Large intestine (tissue), 3 donors: Measurements from ENCODE around the gene ADNP. TPM values are rescaled to one million over a fixed set of nuclear protein-coding genes. Genes with fewer than 3 reads are reported as not detected.

Source experiments
- DNase-seq, 2 donors: peaks; one replicate each; pipeline versions ENCODE4 v3.0.0 to v3.0.0-alpha.2; 2013
- H3K27ac ChIP-seq: one replicate; pipeline ENCODE4 v1.5.1; 2013; ENCODE audit warnings: low read length
- H3K27me3 ChIP-seq: 2 replicates; pipeline ENCODE4 v1.6.1; 2013; ENCODE audit warnings: low read length; ENCODE audit not compliant: control insufficient read depth, insufficient read depth
- H3K36me3 ChIP-seq: 2 replicates; pipeline ENCODE4 v1.6.1; 2013; ENCODE audit warnings: low read length; ENCODE audit not compliant: control insufficient read depth, insufficient read depth
- H3K4me1 ChIP-seq: one replicate; pipeline ENCODE4 v1.6.1; 2013; ENCODE audit warnings: low read length; ENCODE audit not compliant: control insufficient read depth, insufficient read depth
- H3K4me3 ChIP-seq: one replicate; pipeline ENCODE4 v1.5.1; 2013; ENCODE audit warnings: low read length
- H3K9me3 ChIP-seq: one replicate; pipeline ENCODE4 v1.6.1; 2013; ENCODE audit warnings: mild to moderate bottlenecking, low read depth, low read length, moderate library complexity; ENCODE audit not compliant: control insufficient read depth
- WGBS: methylation state at CpG from one replicate; pipeline ENCODE4 v1.1.5; 2013; ENCODE audit warnings: low lambda C conversion rate; ENCODE audit not compliant: insufficient coverage; 5-methylcytosine and 5-hydroxymethylcytosine counted together
- polyA plus RNA-seq: library from polyadenylated mRNA; unstranded; fragments of 120-200 nt; gene quantifications from one replicate; pipeline ENCODE4 v1.2.1, GENCODE V29; 2013

Gene ADNP
- polyA plus RNA-seq, 1 donor = 70.7 TPM

- H3K4me3 ChIP-seq = no peak overlapping the region
- H3K27ac ChIP-seq = no peak overlapping the region
- H3K36me3 ChIP-seq = peaks cover 3% of the 10 kb centered on the region
- no peak for DNase-seq
- H3K4me1 ChIP-seq = peaks cover under 1% of the 10 kb centered on the region
- WGBS = no CpG with 5 or more reads among the region's 10 CpGs
- H3K9me3 ChIP-seq = no peaks in the 10 kb centered on the region
- H3K27me3 ChIP-seq = no peaks in the 10 kb centered on the region
These were observed 57.0 kb downstream of the ADNP start for GRCh38 chr20:50874111-50874757.

- Histone ChIP-seq H3K9me3 (no peaks in the 10 kb centered on the region), H3K27ac (no peak overlapping the region), H3K4me1 (peaks cover 6% of the 10 kb centered on the region), H3K4me3 (no peak overlapping the region), H3K27me3 (no peaks in the 10 kb centered on the region), H3K36me3 (peaks cover 3% of the 10 kb centered on the region)
- WGBS = no CpG with 5 or more reads among the region's 10 CpGs
- DNase-seq = no peak
These were observed 57.7 kb downstream of the ADNP start for GRCh38 chr20:50873585-50873984.

- 60% methylated on average over 1 of the region's 16 CpGs for WGBS
- Histone ChIP-seq H3K36me3 (peaks cover 3% of the 10 kb centered on the region), H3K27ac (no peak overlapping the region), H3K4me1 (peaks cover 6% of the 10 kb centered on the region), H3K27me3 (no peaks in the 10 kb centered on the region), H3K4me3 (no peak overlapping the region), H3K9me3 (no peaks in the 10 kb centered on the region)
- no peak for DNase-seq
These were observed 58.4 kb downstream of the ADNP start for GRCh38 chr20:50872560-50873425.

GRCh38 chr20:50870561-50871161, 60.6 kb downstream of the ADNP start:
- WGBS = no CpG with 5 or more reads among the region's 19 CpGs
- DNase-seq = peak; percentile 21 to 36
- Histone ChIP-seq H3K4me1 (peaks cover 6% of the 10 kb centered on the region), H3K27ac (no peak overlapping the region), H3K9me3 (no peaks in the 10 kb centered on the region), H3K4me3 (no peak overlapping the region), H3K27me3 (no peaks in the 10 kb centered on the region), H3K36me3 (no peaks in the 10 kb centered on the region)

- no peaks in the 10 kb centered on the region for H3K27me3 ChIP-seq
- peak overlapping the region; percentile 91 for H3K27ac ChIP-seq
- H3K4me1 ChIP-seq = peaks cover 6% of the 10 kb centered on the region
- no CpG with 5 or more reads among the region's 11 CpGs for WGBS
- no peaks in the 10 kb centered on the region for H3K36me3 ChIP-seq
- no peak overlapping the region for H3K4me3 ChIP-seq
- peak; percentile 73 to 87 for DNase-seq
- H3K9me3 ChIP-seq = no peaks in the 10 kb centered on the region
These were observed 62.4 kb downstream of the ADNP start for GRCh38 chr20:50868509-50869495.

GRCh38 chr20:50867805-50868204, 63.4 kb downstream of the ADNP start:
- DNase-seq = no peak
- peaks cover 6% of the 10 kb centered on the region for H3K4me1 ChIP-seq
- H3K27me3 ChIP-seq = no peaks in the 10 kb centered on the region
- H3K27ac ChIP-seq = no peak overlapping the region
- no peaks in the 10 kb centered on the region for H3K36me3 ChIP-seq
- H3K9me3 ChIP-seq = no peaks in the 10 kb centered on the region
- H3K4me3 ChIP-seq = no peak overlapping the region
- no CpG with 5 or more reads among the region's 6 CpGs for WGBS

- no peaks in the 10 kb centered on the region for H3K9me3 ChIP-seq
- H3K36me3 ChIP-seq = no peaks in the 10 kb centered on the region
- no peak overlapping the region for H3K4me3 ChIP-seq
- H3K27me3 ChIP-seq = no peaks in the 10 kb centered on the region
- H3K4me1 ChIP-seq = peaks cover 6% of the 10 kb centered on the region
- WGBS = no CpG with 5 or more reads among the region's 9 CpGs
- no peak for DNase-seq
- no peak overlapping the region for H3K27ac ChIP-seq
These were observed 64.4 kb downstream of the ADNP start for GRCh38 chr20:50866831-50867230.

GRCh38 chr20:50866036-50866685, 65.1 kb downstream of the ADNP start:
- no CpG with 5 or more reads among the region's 12 CpGs for WGBS

GRCh38 chr20:50865591-50865990, 65.6 kb downstream of the ADNP start:
- Histone ChIP-seq H3K4me1 (peaks cover 6% of the 10 kb centered on the region), H3K27me3 (no peaks in the 10 kb centered on the region), H3K4me3 (no peak overlapping the region), H3K9me3 (no peaks in the 10 kb centered on the region), H3K27ac (no peak overlapping the region), H3K36me3 (no peaks in the 10 kb centered on the region)
- WGBS = no CpG with 5 or more reads among the region's 7 CpGs
- no peak for DNase-seq

More at GRCh38 chr20:50866036-50866685, 65.1 kb downstream of the ADNP start:
- H3K27me3 ChIP-seq = no peaks in the 10 kb centered on the region
- H3K4me1 ChIP-seq = peaks cover 6% of the 10 kb centered on the region
- no peak overlapping the region for H3K27ac ChIP-seq
- H3K36me3 ChIP-seq = no peaks in the 10 kb centered on the region
- DNase-seq = no peak
- no peak overlapping the region for H3K4me3 ChIP-seq
- H3K9me3 ChIP-seq = no peaks in the 10 kb centered on the region
